Neural crest cell (in vitro differentiated cells): Measurements from ENCODE around the gene ADTRP. TPM values are rescaled to one million over a fixed set of nuclear protein-coding genes. Genes with fewer than 3 reads are reported as not detected.

Experiments
- DNase-seq: peaks from one replicate; pipeline ENCODE4 v3.0.0; 2021; ENCODE audit warnings: low read depth, mixed read lengths, low spot score
- H3K27ac Mint-ChIP-seq: one replicate; pipeline ENCODE4 v1.8.0; 2021; ENCODE audit warnings: mild to moderate bottlenecking, mixed read lengths; ENCODE audit not compliant: unreplicated experiment
- H3K27me3 Mint-ChIP-seq: 2 replicates; pipeline ENCODE4 v1.8.0; 2021; ENCODE audit warnings: low read depth, mild to moderate bottlenecking, mixed read lengths
- H3K36me3 Mint-ChIP-seq: 2 replicates; pipeline ENCODE4 v1.8.0; 2021; ENCODE audit warnings: low read depth, mild to moderate bottlenecking, mixed read lengths
- H3K4me1 Mint-ChIP-seq: 2 replicates; pipeline ENCODE4 v1.8.0; 2021; ENCODE audit warnings: mixed read lengths
- H3K4me3 Mint-ChIP-seq: one replicate; pipeline ENCODE4 v1.8.0; 2021; ENCODE audit warnings: mild to moderate bottlenecking, mixed read lengths
- H3K9me3 Mint-ChIP-seq: 2 replicates; pipeline ENCODE4 v1.8.0; 2021; ENCODE audit warnings: mixed read lengths
- CTCF ChIP-seq: fragments of 200-600 bp; sonication (generic); conservative IDR thresholded peaks from 2 replicates; pipeline ENCODE4 v1.5.0; 2021; ENCODE audit warnings: antibody characterized with exemption, mild to moderate bottlenecking
- long read RNA-seq: library from polyadenylated mRNA; unstranded; transcript quantifications from one replicate; pipeline ENCODE4 v2.0.0, GENCODE V29; 2020
- total RNA-seq: library from RNA; stranded (reverse); gene quantifications from 2 replicates; pipeline ENCODE4 v1.2.1, GENCODE V29; 2021

Gene ADTRP, protein sequence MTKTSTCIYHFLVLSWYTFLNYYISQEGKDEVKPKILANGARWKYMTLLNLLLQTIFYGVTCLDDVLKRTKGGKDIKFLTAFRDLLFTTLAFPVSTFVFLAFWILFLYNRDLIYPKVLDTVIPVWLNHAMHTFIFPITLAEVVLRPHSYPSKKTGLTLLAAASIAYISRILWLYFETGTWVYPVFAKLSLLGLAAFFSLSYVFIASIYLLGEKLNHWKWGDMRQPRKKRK
- not detected in 2 replicates for total RNA-seq
- long read RNA-seq: 0 reads

DNA sequence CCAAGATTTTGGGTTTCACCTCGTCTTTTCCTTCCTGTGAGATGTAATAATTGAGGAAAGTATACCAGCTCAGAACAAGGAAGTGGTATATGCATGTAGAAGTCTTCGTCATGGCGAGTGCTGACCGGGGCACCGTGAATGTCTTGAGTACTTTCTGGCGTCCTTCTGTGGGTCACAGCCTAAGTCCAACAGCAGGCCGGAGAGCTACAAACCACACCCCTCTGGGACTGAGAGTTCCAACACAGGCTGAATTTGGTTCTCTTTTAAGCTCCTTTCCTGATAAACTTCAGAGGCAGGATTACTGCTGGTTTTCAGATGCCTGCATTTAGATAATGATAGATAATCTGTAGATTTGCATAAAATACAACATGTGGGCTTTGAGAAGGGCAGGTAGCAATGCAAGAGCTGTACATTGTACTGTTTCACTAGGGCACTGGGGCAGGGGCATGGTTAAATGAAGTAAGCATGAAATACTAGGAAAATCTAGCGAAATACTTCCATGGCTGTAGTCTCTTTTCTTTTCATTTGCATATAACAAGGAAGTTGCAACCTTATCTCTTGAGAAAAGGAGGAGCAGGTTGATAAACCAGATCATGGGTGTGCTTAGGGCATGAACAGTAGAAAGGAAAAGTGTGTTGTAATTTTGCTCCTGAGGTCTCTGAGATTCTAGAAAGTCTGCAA lies at the start of gene ADTRP:
Gene ADTRP (minus strand): TSS at position 156 of the 681 bp plus-strand sequence. CDS start 44 bp downstream, at position 112.
- Mint-ChIP-seq H3K27ac (peak within 1 kb of the TSS; percentile 37), H3K9me3 (peaks cover 8% of the 10 kb centered on the region), H3K4me3 (no peak within 1 kb of the TSS), H3K36me3 (no peaks in the 10 kb centered on the region), H3K27me3 (no peaks in the 10 kb centered on the region), H3K4me1 (peaks cover 15% of the 10 kb centered on the region)
- DNase-seq: no peak
- TF ChIP-seq CTCF: no peak

GRCh38 chr6:11826779-11827178 lies 48.2 kb upstream of the ADTRP start:
- H3K36me3 Mint-ChIP-seq: no peaks in the 10 kb centered on the region

GRCh38 chr6:11824986-11825385 lies 46.4 kb upstream of the ADTRP start:
- no peak for DNase-seq
- Mint-ChIP-seq H3K27me3 (no peaks in the 10 kb centered on the region), H3K9me3 (no peaks in the 10 kb centered on the region), H3K4me3 (no peak overlapping the region), H3K27ac (no peak overlapping the region), H3K4me1 (peaks cover 12% of the 10 kb centered on the region), H3K36me3 (no peaks in the 10 kb centered on the region)
- no peak for TF ChIP-seq CTCF

More at GRCh38 chr6:11826779-11827178, 48.2 kb upstream of the ADTRP start:
- Mint-ChIP-seq H3K4me3 (no peak overlapping the region), H3K27ac (no peak overlapping the region), H3K27me3 (no peaks in the 10 kb centered on the region), H3K4me1 (peaks cover 12% of the 10 kb centered on the region), H3K9me3 (no peaks in the 10 kb centered on the region)
- no peak for DNase-seq
- TF ChIP-seq CTCF: no peak

DNA sequence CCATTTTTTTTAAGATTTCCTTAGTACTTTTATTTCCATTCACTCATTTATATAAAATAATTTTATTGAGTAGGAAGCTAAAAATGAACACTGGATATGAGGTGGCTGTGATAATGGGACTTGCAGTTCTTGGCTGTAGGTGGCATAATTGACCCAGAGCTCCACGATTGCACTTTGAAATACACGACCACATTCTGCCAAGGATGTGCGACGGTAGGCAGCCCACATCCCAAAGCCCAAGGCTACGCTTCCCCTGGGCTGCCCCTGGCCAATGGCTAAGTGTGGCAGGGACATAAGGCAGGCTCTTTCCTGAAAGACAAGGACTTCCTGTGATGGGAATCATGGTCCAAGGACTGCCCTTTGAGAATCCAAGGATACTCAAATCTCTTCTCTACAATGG lies 43.7 kb upstream of the ADTRP start:
- DNase-seq: no peak
- Mint-ChIP-seq H3K27ac (no peak overlapping the region), H3K9me3 (no peaks in the 10 kb centered on the region), H3K4me3 (no peak overlapping the region), H3K27me3 (no peaks in the 10 kb centered on the region), H3K4me1 (no peaks in the 10 kb centered on the region), H3K36me3 (no peaks in the 10 kb centered on the region)
- no peak for TF ChIP-seq CTCF

DNA sequence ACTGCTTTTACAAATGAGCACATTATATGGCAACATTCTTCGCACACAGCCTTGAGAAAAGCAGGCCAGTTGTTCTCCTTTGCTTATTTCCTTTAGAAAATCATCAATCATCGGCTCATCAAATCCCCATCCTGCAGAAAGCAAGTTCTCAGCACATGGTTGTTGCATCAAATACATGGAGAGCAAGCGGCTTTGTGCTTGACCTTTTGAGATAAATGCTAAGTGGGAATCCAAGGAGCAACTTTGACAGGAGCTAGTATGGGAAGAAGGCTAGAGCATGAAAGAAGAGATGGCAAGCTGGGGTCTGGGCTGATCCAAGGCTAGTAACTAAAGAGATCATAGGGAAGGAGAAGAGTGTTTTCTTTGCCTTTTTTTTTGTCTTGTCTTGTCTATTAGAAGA lies 43.2 kb upstream of the ADTRP start:
- H3K4me3 Mint-ChIP-seq: no peak overlapping the region
- no peaks in the 10 kb centered on the region for H3K9me3 Mint-ChIP-seq
- TF ChIP-seq CTCF: no peak
- H3K27ac Mint-ChIP-seq: no peak overlapping the region
- H3K27me3 Mint-ChIP-seq: no peaks in the 10 kb centered on the region
- no peaks in the 10 kb centered on the region for H3K36me3 Mint-ChIP-seq
- no peaks in the 10 kb centered on the region for H3K4me1 Mint-ChIP-seq
- DNase-seq: no peak
